ENCODE measurements around the gene LAD1.

Gene LAD1

DNA sequence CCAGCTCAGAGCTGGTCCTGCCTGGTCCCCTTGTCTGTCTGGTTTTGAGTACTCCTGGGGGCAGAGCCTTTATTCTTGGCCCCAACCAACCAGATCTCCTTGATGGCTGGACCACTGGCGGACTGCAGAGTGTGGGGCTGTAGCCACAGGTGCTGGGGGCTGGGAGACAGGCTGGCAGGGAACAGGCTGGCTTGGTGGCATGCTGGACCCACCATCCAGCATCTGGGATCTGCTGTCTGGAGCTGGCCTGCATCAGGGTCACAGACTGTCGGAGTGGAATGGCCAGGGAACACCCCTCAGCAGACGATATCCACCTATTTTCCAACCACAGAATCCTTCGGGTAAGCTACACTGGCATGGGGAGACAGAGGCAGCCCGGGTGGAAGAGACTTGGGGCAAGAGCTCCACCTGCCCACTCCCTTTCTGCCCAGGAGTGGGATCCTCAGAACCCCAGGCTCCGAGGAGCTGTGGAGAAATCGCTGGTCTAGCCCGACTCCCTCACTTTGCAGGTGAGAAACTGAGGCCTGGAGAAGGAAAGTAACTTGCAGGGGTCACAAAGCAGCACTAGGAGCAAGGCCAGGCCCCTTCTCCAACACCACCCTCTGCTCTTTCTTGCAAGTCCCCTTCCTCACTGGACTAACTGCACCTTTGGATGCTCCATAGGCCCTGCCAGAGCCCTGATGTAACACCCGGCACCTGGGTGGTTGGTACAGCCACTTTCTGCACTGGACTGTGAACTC, 62.2 kb downstream of the LAD1 start:
- in situ Hi-C loops (cut with MboI; ENCODE audit: low sequenced_read_pairs) = no loop called here
- Histone ChIP-seq H3K4me1 (peaks cover 7% of the 10 kb centered on the region), H3K27me3 (ENCODE audit: low read depth) (peaks cover 6% of the 10 kb centered on the region; the same call in 1 of the 2 replicates), H3K4me3 (no peak overlapping the region), H3K9me3 (no peaks in the 10 kb centered on the region), H3K36me3 (replicated peaks) (no peaks in the 10 kb centered on the region)
- DNase-seq (ENCODE audit: low spot score in 2 of 2) = no peak

GRCh38 chr1:201335901-201336300, 63.2 kb downstream of the LAD1 start:
- no peak overlapping the region for H3K4me3 ChIP-seq
- peaks cover 7% of the 10 kb centered on the region for H3K4me1 ChIP-seq
- no peaks in the 10 kb centered on the region for H3K36me3 ChIP-seq (replicated peaks)
- no peak for DNase-seq (ENCODE audit: low spot score in 2 of 2)
- in situ Hi-C loops (cut with MboI; ENCODE audit: low sequenced_read_pairs) = no loop called here
- H3K9me3 ChIP-seq = no peaks in the 10 kb centered on the region
- peaks cover 6% of the 10 kb centered on the region; the same call in 1 of the 2 replicates for H3K27me3 ChIP-seq (ENCODE audit: low read depth)

- Histone ChIP-seq H3K36me3 (replicated peaks) (no peaks in the 10 kb centered on the region), H3K4me3 (no peak overlapping the region), H3K27me3 (ENCODE audit: low read depth) (peaks cover 3% of the 10 kb centered on the region; the same call in 1 of the 2 replicates), H3K4me1 (peaks cover 7% of the 10 kb centered on the region), H3K9me3 (no peaks in the 10 kb centered on the region)
- no peak for DNase-seq (ENCODE audit: low spot score in 2 of 2)
- in situ Hi-C loops (cut with MboI; ENCODE audit: low sequenced_read_pairs) = no loop called here
Measured at GRCh38 chr1:201335174-201335870, 63.8 kb downstream of the LAD1 start.

- H3K4me1 ChIP-seq = peaks cover 7% of the 10 kb centered on the region
- H3K27me3 ChIP-seq (ENCODE audit: low read depth) = no peaks in the 10 kb centered on the region
- in situ Hi-C loops (cut with MboI; ENCODE audit: low sequenced_read_pairs) = no loop called here
Measured at GRCh38 chr1:201334325-201335173, 64.6 kb downstream of the LAD1 start.

GRCh38 chr1:201332616-201333335, 66.3 kb downstream of the LAD1 start:
- DNase-seq (ENCODE audit: low spot score in 2 of 2) = no peak
- no peaks in the 10 kb centered on the region for H3K9me3 ChIP-seq
- H3K27me3 ChIP-seq (ENCODE audit: low read depth) = no peaks in the 10 kb centered on the region
- H3K36me3 ChIP-seq (replicated peaks) = no peaks in the 10 kb centered on the region
- in situ Hi-C loops (cut with MboI; ENCODE audit: low sequenced_read_pairs) = no loop called here
- H3K4me1 ChIP-seq = peaks cover 7% of the 10 kb centered on the region
- no peak overlapping the region for H3K4me3 ChIP-seq

More at GRCh38 chr1:201334325-201335173, 64.6 kb downstream of the LAD1 start:
- H3K4me3 ChIP-seq = no peak overlapping the region
- no peaks in the 10 kb centered on the region for H3K36me3 ChIP-seq (replicated peaks)
- no peak for DNase-seq (ENCODE audit: low spot score in 2 of 2)
- no peaks in the 10 kb centered on the region for H3K9me3 ChIP-seq

DNA sequence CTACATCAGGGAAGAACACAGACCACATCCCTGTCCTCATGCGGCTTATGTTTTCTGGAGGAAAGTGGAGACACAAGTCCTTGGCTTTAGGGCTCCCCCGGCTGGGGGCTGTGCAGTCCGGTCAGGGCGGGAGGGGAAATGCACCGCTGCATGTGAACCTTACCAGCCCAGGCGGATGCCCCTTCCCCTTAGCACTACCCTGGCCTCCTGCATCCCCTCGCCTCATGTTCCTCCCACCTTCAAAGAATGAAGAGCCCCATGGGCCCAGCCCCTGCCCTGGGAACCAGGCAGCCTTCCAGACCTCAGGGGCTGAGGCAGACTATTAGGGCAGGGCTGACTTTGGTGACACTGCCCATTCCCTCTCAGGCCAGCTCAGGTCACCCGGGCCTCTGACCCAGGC, 67.1 kb downstream of the LAD1 start:
- no peaks in the 10 kb centered on the region for H3K9me3 ChIP-seq
- in situ Hi-C loops (cut with MboI; ENCODE audit: low sequenced_read_pairs) = no loop called here
- H3K4me1 ChIP-seq = peaks cover 7% of the 10 kb centered on the region
- no peak overlapping the region for H3K4me3 ChIP-seq
- no peaks in the 10 kb centered on the region for H3K36me3 ChIP-seq (replicated peaks)
- no peaks in the 10 kb centered on the region for H3K27me3 ChIP-seq (ENCODE audit: low read depth)
- no peak for DNase-seq (ENCODE audit: low spot score in 2 of 2)

DNA sequence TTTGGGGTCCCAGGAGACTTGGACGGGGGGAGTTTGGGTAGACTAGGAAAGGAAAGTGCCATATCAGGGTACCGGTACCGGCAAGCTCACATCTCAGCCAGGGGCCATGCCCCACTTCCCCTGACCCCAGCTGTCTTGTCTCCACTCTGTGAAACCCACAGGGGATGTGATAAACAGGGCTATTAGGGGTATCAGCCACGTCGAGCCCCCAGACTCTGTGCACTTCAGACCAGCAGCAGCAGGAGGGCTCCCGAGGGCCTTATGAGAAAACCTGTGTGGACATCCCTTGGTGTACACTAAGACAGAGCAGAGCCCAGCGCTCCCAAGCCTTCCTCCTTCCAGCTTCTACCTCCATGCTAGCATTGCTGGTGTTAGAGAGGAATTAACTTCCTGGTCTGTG, 68.0 kb downstream of the LAD1 start:
- in situ Hi-C loops (cut with MboI; ENCODE audit: low sequenced_read_pairs) = no loop called here
- DNase-seq (ENCODE audit: low spot score in 2 of 2) = no peak
- peaks cover 7% of the 10 kb centered on the region for H3K4me1 ChIP-seq
- H3K9me3 ChIP-seq = no peaks in the 10 kb centered on the region
- no peaks in the 10 kb centered on the region for H3K36me3 ChIP-seq (replicated peaks)
- H3K27me3 ChIP-seq (ENCODE audit: low read depth) = no peaks in the 10 kb centered on the region
- H3K4me3 ChIP-seq = no peak overlapping the region
